T-helper 2 cell (primary cell): ENCODE data around the gene FUT2.

ENCODE experiments used
- DNase-seq, 5 experiments: peaks; one replicate each; pipeline versions ENCODE4 v3.0.0 to v3.0.0-alpha.2; 2012 to 2022

FUT2 gene

GRCh38 chr19:48752496-48753365, 57.0 kb downstream of the FUT2 start, which contains the start of gene FUT1:
FUT1 (minus strand) TSS chr19:48752641; CDS start chr19:48751281, 1,360 bp downstream.
- peak in 1 of 5 experiments; percentile 35 for DNase-seq

GRCh38 chr19:48755084-48755641, 59.4 kb downstream of the FUT2 start, which contains the start of gene FGF21:
FGF21 (plus strand) TSS chr19:48755524; CDS start chr19:48756237, 713 bp downstream.
- no peak for DNase-seq
